CD4-positive, alpha-beta memory T cell (primary cell): ENCODE measurements around the gene PDIA2. TPM values are rescaled to one million over a fixed set of nuclear protein-coding genes. Genes with fewer than 3 reads are reported as not detected.

ENCODE experiments used
- CTCF ChIA-PET: fragments of 350-600 bp; sonication (Branson Sonifier 250); formaldehyde crosslinking; loops from one replicate; lab custom pipeline; 2021; ENCODE audit warnings: inconsistent platforms; ENCODE audit not compliant: partially characterized antibody; lab: Charles Lee
- POLR2A ChIA-PET: fragments of 350-600 bp; sonication (Branson Sonifier 250); formaldehyde crosslinking; loops from one replicate; lab custom pipeline; 2021; ENCODE audit not compliant: partially characterized antibody; lab: Charles Lee
- DNase-seq, 5 donors: peaks; one replicate each; pipeline versions ENCODE4 v3.0.0 to v3.0.0-alpha.2; 2020 to 2022; ENCODE audit warnings: mixed read lengths in 1 of 5
- H3K27ac ChIP-seq: one replicate; pipeline ENCODE4 v1.7.0; 2013; ENCODE audit warnings: low read depth, low read length
- H3K27me3 ChIP-seq: 2 replicates; pipeline ENCODE4 v1.7.0; 2013; ENCODE audit warnings: mild to moderate bottlenecking, low read length, moderate library complexity; ENCODE audit not compliant: insufficient read depth
- H3K36me3 ChIP-seq: 2 replicates; pipeline ENCODE4 v1.7.0; 2013; ENCODE audit warnings: mild to moderate bottlenecking, low read length, moderate library complexity; ENCODE audit not compliant: insufficient read depth
- H3K4me1 ChIP-seq: 2 replicates; pipeline ENCODE4 v1.7.0; 2013; ENCODE audit warnings: mild to moderate bottlenecking, low read length, moderate library complexity; ENCODE audit not compliant: insufficient read depth
- H3K4me3 ChIP-seq, 2 donors: one replicate each; pipeline ENCODE4 v1.7.0; 2013; ENCODE audit warnings: low read length in 2 of 2, mild to moderate bottlenecking in 1 of 2
- H3K9me3 ChIP-seq, 2 donors: one replicate each; pipeline ENCODE4 v1.7.0; 2013; ENCODE audit warnings: low read length in 2 of 2, control low read depth in 1 of 2; ENCODE audit not compliant: control insufficient read depth in 1 of 2
- H3K27ac Mint-ChIP-seq, 7 donors: one replicate each; pipeline ENCODE4 v1.8.0; 2020 to 2021; ENCODE audit warnings: mixed read lengths in 7 of 7, mild to moderate bottlenecking in 6 of 7, inconsistent platforms in 3 of 7, moderate library complexity in 3 of 7
- H3K27me3 Mint-ChIP-seq, 2 donors: one replicate each; pipeline ENCODE4 v1.8.0; 2020 to 2021; ENCODE audit warnings: mixed read lengths in 2 of 2
- H3K36me3 Mint-ChIP-seq, 2 donors: one replicate each; pipeline ENCODE4 v1.8.0; 2020 to 2021; ENCODE audit warnings: mixed read lengths in 2 of 2, inconsistent platforms in 1 of 2, mild to moderate bottlenecking in 1 of 2
- H3K4me1 Mint-ChIP-seq, 4 donors: one replicate each; pipeline ENCODE4 v1.8.0; 2020 to 2021; ENCODE audit warnings: mixed read lengths in 4 of 4, mild to moderate bottlenecking in 1 of 4
- H3K4me3 Mint-ChIP-seq, 8 donors: one replicate each; pipeline ENCODE4 v1.8.0; 2020 to 2021; ENCODE audit warnings: mixed read lengths in 8 of 8, mild to moderate bottlenecking in 7 of 8, moderate library complexity in 6 of 8, inconsistent platforms in 3 of 8
- H3K9me3 Mint-ChIP-seq, 8 donors: one replicate each; pipeline ENCODE4 v1.8.0; 2020 to 2021; ENCODE audit warnings: mixed read lengths in 8 of 8, mild to moderate bottlenecking in 5 of 8, inconsistent platforms in 3 of 8, moderate library complexity in 1 of 8
- intact Hi-C: fragments of 100-400 bp; cut with micrococcal nuclease; formaldehyde crosslinking; loops from one replicate; pipeline ENCODE4 v1.15.1; 2023
- polyA plus RNA-seq, 2 donors: library from polyadenylated mRNA; unstranded; fragments of 300-500 nt; fragmentation: Illumina TruSeq; gene quantifications; one replicate each; pipeline ENCODE4 v1.2.3, GENCODE V29; 2021
- total RNA-seq, 2 experiments: library from RNA; stranded (reverse); gene quantifications; one replicate each; pipeline ENCODE4 v1.2.3, GENCODE V29; 2021

Gene PDIA2
- total and polyA plus RNA-seq, 4 experiments from 2014 or later: not detected

- H3K9me3 Mint-ChIP-seq: no peaks in the 10 kb centered on the region
- no peaks in the 10 kb centered on the region for H3K36me3 Mint-ChIP-seq
- H3K4me1 Mint-ChIP-seq: peaks cover 6 to 9% (median 8%) of the 10 kb centered on the region in 4 donors
- H3K27ac ChIP-seq: no peak overlapping the region
- peak overlapping the region in 4 of 8 donors; percentile 64 to 77 (median 68) for H3K4me3 Mint-ChIP-seq
- peaks cover 4 to 8% of the 10 kb centered on the region in 2 donors for H3K27me3 Mint-ChIP-seq
- peak in 3 of 5 donors; percentile 16 to 29 (median 23) for DNase-seq
- no peak overlapping the region for H3K27ac Mint-ChIP-seq
- peaks cover 14% of the 10 kb centered on the region for H3K4me1 ChIP-seq
- no peaks in the 10 kb centered on the region for H3K36me3 ChIP-seq
- ChIA-PET POLR2A (no interaction called here), CTCF (no interaction called here)
- no peaks in the 10 kb centered on the region for H3K9me3 ChIP-seq
- H3K27me3 ChIP-seq: no peaks in the 10 kb centered on the region
- intact Hi-C loops: no loop called here
- peak overlapping the region in 1 of 2 donors; percentile 24 for H3K4me3 ChIP-seq
These were observed 7.8 kb upstream of the PDIA2 start for GRCh38 chr16:275041-275641.

GRCh38 chr16:275786-276232 lies 7.2 kb upstream of the PDIA2 start, which contains the start of gene RGS11:
Gene RGS11, minus strand, starts transcription at chr16:275944. Its CDS starts 33 bp downstream, at chr16:275911.
- H3K27ac Mint-ChIP-seq: peak within 1 kb of the TSS in 2 of 7 donors; percentile 12 to 59
- H3K4me3 ChIP-seq: peak within 1 kb of the TSS in 1 of 2 donors; percentile 24

GRCh38 chr16:276426-277077 lies 6.4 kb upstream of the PDIA2 start:
- ChIA-PET CTCF (no interaction called here), POLR2A (no interaction called here)
- H3K36me3 ChIP-seq: no peaks in the 10 kb centered on the region
- Mint-ChIP-seq H3K27me3 (peaks cover 4 to 8% of the 10 kb centered on the region in 2 donors), H3K4me1 (peaks cover 6 to 9% (median 8%) of the 10 kb centered on the region in 4 donors), H3K36me3 (no peaks in the 10 kb centered on the region), H3K9me3 (no peaks in the 10 kb centered on the region), H3K27ac (peak overlapping the region in 2 of 7 donors; percentile 4 to 12), H3K4me3 (peak overlapping the region; percentile 9 to 71 (median 56))
- no peak overlapping the region for H3K4me3 ChIP-seq
- intact Hi-C loops: no loop called here
- DNase-seq: no peak
- no peaks in the 10 kb centered on the region for H3K27me3 ChIP-seq
- no peak overlapping the region for H3K27ac ChIP-seq
- H3K9me3 ChIP-seq: no peaks in the 10 kb centered on the region
- peaks cover 14% of the 10 kb centered on the region for H3K4me1 ChIP-seq

More at GRCh38 chr16:275786-276232, 7.2 kb upstream of the PDIA2 start, which contains the start of gene RGS11:
- Histone ChIP-seq H3K9me3 (no peaks in the 10 kb centered on the region), H3K27me3 (no peaks in the 10 kb centered on the region), H3K27ac (no peak within 1 kb of the TSS), H3K36me3 (no peaks in the 10 kb centered on the region), H3K4me1 (peaks cover 14% of the 10 kb centered on the region)
- intact Hi-C loops: no loop called here
- peaks cover 4 to 8% of the 10 kb centered on the region in 2 donors for H3K27me3 Mint-ChIP-seq
- ChIA-PET CTCF (no interaction called here), POLR2A (no interaction called here)
- no peaks in the 10 kb centered on the region for H3K36me3 Mint-ChIP-seq
- H3K4me1 Mint-ChIP-seq: peaks cover 6 to 9% (median 8%) of the 10 kb centered on the region in 4 donors
- no peak for DNase-seq
- peak within 1 kb of the TSS; percentile 9 to 77 (median 63) for H3K4me3 Mint-ChIP-seq
- no peaks in the 10 kb centered on the region for H3K9me3 Mint-ChIP-seq

- H3K27me3 Mint-ChIP-seq: peaks cover 4 to 7% of the 10 kb centered on the region in 2 donors
- H3K27me3 ChIP-seq: no peaks in the 10 kb centered on the region
- H3K4me1 ChIP-seq: peaks cover 14% of the 10 kb centered on the region
- H3K27ac Mint-ChIP-seq: peak overlapping the region in 1 of 7 donors; percentile 0
- H3K4me3 Mint-ChIP-seq: peak overlapping the region in 4 of 8 donors; percentile 1 to 43 (median 4)
- POLR2A ChIA-PET: interaction anchor here (0.6 kb wide), 2 partner anchors 27 to 91 kb away, joined by 3 read pairs; no protein-coding TSS in a partner anchor
- CTCF ChIA-PET: interaction anchor here (1.4 kb wide), 1 partner anchor 44 kb away, joined by 3 read pairs; no protein-coding TSS in a partner anchor
- H3K9me3 ChIP-seq: no peaks in the 10 kb centered on the region
- peak; percentile 40 to 61 (median 55) for DNase-seq
- H3K36me3 ChIP-seq: no peaks in the 10 kb centered on the region
- H3K4me3 ChIP-seq: no peak overlapping the region
- H3K27ac ChIP-seq: no peak overlapping the region
- intact Hi-C loops: no loop called here
- peaks cover 6 to 9% (median 8%) of the 10 kb centered on the region in 4 donors for H3K4me1 Mint-ChIP-seq
- no peaks in the 10 kb centered on the region for H3K36me3 Mint-ChIP-seq
- no peaks in the 10 kb centered on the region for H3K9me3 Mint-ChIP-seq
These were observed 4.0 kb upstream of the PDIA2 start for GRCh38 chr16:278863-279366.

GRCh38 chr16:279531-279930 lies 3.4 kb upstream of the PDIA2 start:
- Mint-ChIP-seq H3K9me3 (no peaks in the 10 kb centered on the region), H3K4me1 (peaks cover 6 to 9% (median 8%) of the 10 kb centered on the region in 4 donors), H3K4me3 (peak overlapping the region in 3 of 8 donors; percentile 1 to 5 (median 2)), H3K27me3 (peaks cover 4 to 7% of the 10 kb centered on the region in 2 donors), H3K27ac (no peak overlapping the region), H3K36me3 (no peaks in the 10 kb centered on the region)
- ChIA-PET CTCF (interaction anchor here (1.4 kb wide), 1 partner anchor 44 kb away, joined by 3 read pairs; no protein-coding TSS in a partner anchor), POLR2A (interaction anchor here (0.6 kb wide), 2 partner anchors 28 to 91 kb away, joined by 3 read pairs; no protein-coding TSS in a partner anchor)
- intact Hi-C loops: no loop called here
- no peak for DNase-seq
- no peak overlapping the region for H3K27ac ChIP-seq
- no peaks in the 10 kb centered on the region for H3K27me3 ChIP-seq
- H3K36me3 ChIP-seq: no peaks in the 10 kb centered on the region
- H3K4me3 ChIP-seq: no peak overlapping the region
- no peaks in the 10 kb centered on the region for H3K9me3 ChIP-seq
- peaks cover 14% of the 10 kb centered on the region for H3K4me1 ChIP-seq

- H3K9me3 ChIP-seq: no peaks in the 10 kb centered on the region
These were observed 2.9 kb upstream of the PDIA2 start for GRCh38 chr16:280005-280460.

GRCh38 chr16:280552-280951 lies 2.4 kb upstream of the PDIA2 start, which contains the start of gene ARHGDIG:
Gene ARHGDIG, plus strand, starts transcription at chr16:280591. Its CDS starts 90 bp downstream, at chr16:280681.
- H3K27ac ChIP-seq: no peak within 1 kb of the TSS
- Mint-ChIP-seq H3K36me3 (no peaks in the 10 kb centered on the region), H3K27me3 (peaks cover 4 to 7% of the 10 kb centered on the region in 2 donors), H3K4me1 (peaks cover 6 to 9% (median 8%) of the 10 kb centered on the region in 4 donors), H3K27ac (no peak within 1 kb of the TSS), H3K9me3 (no peaks in the 10 kb centered on the region), H3K4me3 (peak within 1 kb of the TSS in 2 of 8 donors; percentile 5 to 25)
- no peaks in the 10 kb centered on the region for H3K9me3 ChIP-seq
- no peaks in the 10 kb centered on the region for H3K36me3 ChIP-seq
- no peak within 1 kb of the TSS for H3K4me3 ChIP-seq
- H3K4me1 ChIP-seq: peaks cover 10% of the 10 kb centered on the region
- ChIA-PET POLR2A (no interaction called here), CTCF (no interaction called here)
- intact Hi-C loops: no loop called here
- no peaks in the 10 kb centered on the region for H3K27me3 ChIP-seq
- DNase-seq: no peak

More at GRCh38 chr16:280005-280460, 2.9 kb upstream of the PDIA2 start:
- no peaks in the 10 kb centered on the region for H3K36me3 Mint-ChIP-seq
- intact Hi-C loops: no loop called here
- Histone ChIP-seq H3K4me3 (no peak overlapping the region), H3K27ac (no peak overlapping the region), H3K27me3 (no peaks in the 10 kb centered on the region), H3K4me1 (peaks cover 13% of the 10 kb centered on the region), H3K36me3 (no peaks in the 10 kb centered on the region)
- no peaks in the 10 kb centered on the region for H3K9me3 Mint-ChIP-seq
- H3K27ac Mint-ChIP-seq: no peak overlapping the region
- DNase-seq: no peak
- peaks cover 4 to 7% of the 10 kb centered on the region in 2 donors for H3K27me3 Mint-ChIP-seq
- H3K4me3 Mint-ChIP-seq: no peak overlapping the region
- ChIA-PET CTCF (no interaction called here), POLR2A (no interaction called here)
- H3K4me1 Mint-ChIP-seq: peaks cover 6 to 9% (median 8%) of the 10 kb centered on the region in 4 donors
